NCI-H748 (cell line): Measurements from ENCODE around the gene PHF21A.

Experiments
- DNase-seq: peaks from one replicate; lab custom pipeline; 2025; ENCODE audit not compliant: unreplicated experiment; lab: John Stamatoyannopoulos, UW

Gene PHF21A

GRCh38 chr11:46121301-46121723 lies at the start of gene PHF21A:
TSS of gene PHF21A (minus strand) at chr11:46121454. CDS start at chr11:46084219, 37,235 bp downstream.
- peak; percentile 95 for DNase-seq

GRCh38 chr11:46170797-46171196 lies 49.5 kb upstream of the PHF21A start:
- no peak for DNase-seq

GRCh38 chr11:46162700-46163099 lies 41.4 kb upstream of the PHF21A start:
- no peak for DNase-seq

- no peak for DNase-seq
Observed at GRCh38 chr11:46161201-46161600, 39.9 kb upstream of the PHF21A start.

- no peak for DNase-seq
Observed at GRCh38 chr11:46160100-46160499, 38.8 kb upstream of the PHF21A start.

- DNase-seq, result no peak
Observed at GRCh38 chr11:46159680-46160079, 38.4 kb upstream of the PHF21A start.

- DNase-seq, result no peak
Observed at GRCh38 chr11:46149826-46150225, 28.6 kb upstream of the PHF21A start.

GRCh38 chr11:46149342-46149741 lies 28.1 kb upstream of the PHF21A start:
- DNase-seq, result peak; percentile 48

- DNase-seq, result no peak
Observed at GRCh38 chr11:46144741-46145140, 23.5 kb upstream of the PHF21A start.

- DNase-seq, result no peak
Observed at GRCh38 chr11:46143049-46143806, 22.0 kb upstream of the PHF21A start.

- no peak for DNase-seq
Observed at GRCh38 chr11:46142561-46142960, 21.3 kb upstream of the PHF21A start.

- no peak for DNase-seq
Observed at GRCh38 chr11:46141597-46141996, 20.3 kb upstream of the PHF21A start.

- no peak for DNase-seq
Observed at GRCh38 chr11:46134540-46134939, 13.3 kb upstream of the PHF21A start.

- DNase-seq, result no peak
Observed at GRCh38 chr11:46134061-46134460, 12.8 kb upstream of the PHF21A start.

- no peak for DNase-seq
Observed at GRCh38 chr11:46133119-46133518, 11.9 kb upstream of the PHF21A start.

GRCh38 chr11:46130286-46130940 lies 9.2 kb upstream of the PHF21A start:
- no peak for DNase-seq

GRCh38 chr11:46129133-46129532 lies 7.9 kb upstream of the PHF21A start:
- DNase-seq, result no peak

GRCh38 chr11:46127150-46127638 lies 5.9 kb upstream of the PHF21A start:
- DNase-seq, result peak; percentile 69

GRCh38 chr11:46125284-46125683 lies 4.0 kb upstream of the PHF21A start:
- DNase-seq, result no peak

GRCh38 chr11:46122945-46123715 lies 1.9 kb upstream of the PHF21A start:
- peak; percentile 24 for DNase-seq

- DNase-seq, result peak; percentile 95
Observed at GRCh38 chr11:46121724-46122477, 647 bp upstream of the PHF21A start.
